Osteoblast (primary cell): ENCODE measurements around the gene YAE1. TPM values are rescaled to one million over a fixed set of nuclear protein-coding genes. Genes with fewer than 3 reads are reported as not detected.
"Not testable (repeated sequence)": the region's sequence is repeated elsewhere in the genome, so short reads cannot be mapped to it uniquely, and the experiment has no call there.

Experiments used
- DNase-seq: peaks from one replicate; pipeline ENCODE4 v3.0.0; 2011; ENCODE audit warnings: low spot score, mixed read lengths; ENCODE audit not compliant: insufficient read length; ENCODE audit errors: missing footprints
- H2AFZ ChIP-seq: 2 replicates; pipeline ENCODE4 v1.6.0; 2011; ENCODE audit warnings: mild to moderate bottlenecking, low read length
- H3K27ac ChIP-seq: 2 replicates; pipeline ENCODE4 v1.5.1; 2011; ENCODE audit warnings: mild to moderate bottlenecking, low read depth, low read length, moderate library complexity
- H3K27me3 ChIP-seq: 2 replicates; pipeline ENCODE4 v1.6.0; 2012; ENCODE audit warnings: mild to moderate bottlenecking, control low read depth, inconsistent platforms, low read length, moderate library complexity; ENCODE audit not compliant: insufficient read depth
- H3K36me3 ChIP-seq: 2 replicates; pipeline ENCODE4 v1.5.1; 2011; ENCODE audit warnings: mild to moderate bottlenecking, low read length, control low read depth, moderate library complexity; ENCODE audit not compliant: insufficient read depth
- H3K4me1 ChIP-seq: 2 replicates; pipeline ENCODE4 v1.5.1; 2011; ENCODE audit warnings: mild to moderate bottlenecking, low read length, control low read depth, moderate library complexity; ENCODE audit not compliant: insufficient read depth
- H3K4me2 ChIP-seq: 2 replicates; pipeline ENCODE4 v1.6.0; 2011; ENCODE audit warnings: mild to moderate bottlenecking, low read length; ENCODE audit not compliant: insufficient read depth
- H3K4me3 ChIP-seq: fragments of 200-600 bp; sonication (generic); 3 replicates; pipeline ENCODE4 v1.5.1; 2012; ENCODE audit warnings: mild to moderate bottlenecking, low read length, inconsistent platforms; ENCODE audit not compliant: insufficient read depth
- H3K79me2 ChIP-seq: 2 replicates; pipeline ENCODE4 v1.6.0; 2012; ENCODE audit warnings: mild to moderate bottlenecking, low read length, control low read depth, inconsistent platforms; ENCODE audit not compliant: insufficient read depth
- H3K9me3 ChIP-seq: 2 replicates; pipeline ENCODE4 v1.5.1; 2011; ENCODE audit warnings: low read depth, low read length, control low read depth
- H4K20me1 ChIP-seq: 2 replicates; pipeline ENCODE4 v1.6.0; 2012; ENCODE audit warnings: mild to moderate bottlenecking, low read length, control low read depth; ENCODE audit not compliant: insufficient read depth
- CTCF ChIP-seq: IDR thresholded peaks from 2 replicates; pipeline ENCODE4 v1.5.1; 2011; ENCODE audit warnings: mild to moderate bottlenecking, low read depth, low read length, moderate library complexity; ENCODE audit errors: extremely low read depth
- total RNA-seq: library from RNA; depleted of rRNA; stranded (reverse); fragments of >200 nt; gene quantifications from 2 replicates; pipeline ENCODE4 v1.2.3, GENCODE V29; 2012

The YAE1 gene
- total RNA-seq, 1 donor, result 29.0 TPM

DNA sequence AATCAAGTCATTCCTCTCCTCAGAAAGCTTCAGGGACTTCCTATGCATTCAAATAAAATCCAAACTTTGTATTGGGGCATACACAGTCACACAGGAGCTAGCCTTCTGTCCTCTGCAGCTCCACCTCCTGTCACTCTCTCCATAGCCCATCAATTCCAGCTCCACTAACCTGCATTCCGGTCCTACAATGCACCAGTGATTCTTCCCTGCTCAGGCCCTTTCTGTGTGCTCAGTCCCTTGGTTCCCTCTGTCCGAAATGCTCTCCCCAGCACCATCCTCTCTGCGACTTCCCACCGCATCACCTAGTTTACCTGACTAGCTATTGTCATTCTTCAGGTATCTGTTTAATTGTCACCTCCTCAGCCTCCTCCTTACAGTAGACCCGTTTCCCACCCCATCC, 26.4 kb upstream of the YAE1 start:
- TF ChIP-seq CTCF, result no peak
- Histone ChIP-seq H3K79me2 (no peaks in the 10 kb centered on the region), H3K36me3 (no peaks in the 10 kb centered on the region), H3K27me3 (no peaks in the 10 kb centered on the region), H2AFZ (no peak overlapping the region), H3K4me2 (no peak overlapping the region), H3K9me3 (no peaks in the 10 kb centered on the region), H3K27ac (no peak overlapping the region), H3K4me1 (no peaks in the 10 kb centered on the region), H4K20me1 (no peaks in the 10 kb centered on the region), H3K4me3 (no peak overlapping the region)
- DNase-seq, result no peak

DNA sequence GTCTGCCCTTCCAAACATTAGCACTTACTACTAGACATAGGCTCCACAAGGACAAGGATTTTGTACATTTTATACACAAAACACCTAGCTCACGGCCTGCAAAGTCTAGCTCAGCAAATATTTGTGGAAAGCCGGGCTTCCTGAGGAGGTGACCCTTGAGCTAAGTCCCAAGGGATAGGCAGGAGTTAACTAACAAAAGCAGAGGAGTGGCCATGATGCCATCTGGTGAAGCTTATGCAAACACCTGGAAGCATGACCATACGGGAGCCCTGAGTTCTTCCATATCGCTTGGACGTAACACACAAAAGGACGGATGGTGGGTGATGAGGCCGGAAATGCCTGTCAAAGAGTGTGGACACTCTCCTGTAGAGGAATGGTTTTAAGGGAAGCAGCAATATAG, 25.9 kb upstream of the YAE1 start:
- DNase-seq, result no peak
- Histone ChIP-seq H3K9me3 (no peaks in the 10 kb centered on the region), H2AFZ (no peak overlapping the region), H3K4me2 (no peak overlapping the region), H3K36me3 (no peaks in the 10 kb centered on the region), H3K4me1 (no peaks in the 10 kb centered on the region), H3K4me3 (no peak overlapping the region), H3K27me3 (no peaks in the 10 kb centered on the region), H3K79me2 (no peaks in the 10 kb centered on the region), H4K20me1 (no peaks in the 10 kb centered on the region), H3K27ac (no peak overlapping the region)
- TF ChIP-seq CTCF, result no peak

- no peak for TF ChIP-seq CTCF
- no peaks in the 10 kb centered on the region for H3K36me3 ChIP-seq
- DNase-seq, result no peak
- no peak overlapping the region for H3K4me2 ChIP-seq
- H4K20me1 ChIP-seq, result no peaks in the 10 kb centered on the region
- no peaks in the 10 kb centered on the region for H3K4me1 ChIP-seq
- H3K9me3 ChIP-seq, result no peaks in the 10 kb centered on the region
- H2AFZ ChIP-seq, result no peak overlapping the region
- no peak overlapping the region for H3K27ac ChIP-seq
- H3K27me3 ChIP-seq, result no peaks in the 10 kb centered on the region
- H3K4me3 ChIP-seq, result no peak overlapping the region
- no peaks in the 10 kb centered on the region for H3K79me2 ChIP-seq
These were observed 24.7 kb upstream of the YAE1 start for GRCh38 chr7:39541511-39541910.

GRCh38 chr7:39544774-39545173, 21.4 kb upstream of the YAE1 start:
- H3K27ac ChIP-seq, H3K36me3 ChIP-seq, H3K9me3 ChIP-seq, H3K4me1 ChIP-seq, DNase-seq, H3K4me2 ChIP-seq, H2AFZ ChIP-seq, H4K20me1 ChIP-seq, H3K27me3 ChIP-seq, H3K79me2 ChIP-seq, H3K4me3 ChIP-seq: not testable (repeated sequence)

DNA sequence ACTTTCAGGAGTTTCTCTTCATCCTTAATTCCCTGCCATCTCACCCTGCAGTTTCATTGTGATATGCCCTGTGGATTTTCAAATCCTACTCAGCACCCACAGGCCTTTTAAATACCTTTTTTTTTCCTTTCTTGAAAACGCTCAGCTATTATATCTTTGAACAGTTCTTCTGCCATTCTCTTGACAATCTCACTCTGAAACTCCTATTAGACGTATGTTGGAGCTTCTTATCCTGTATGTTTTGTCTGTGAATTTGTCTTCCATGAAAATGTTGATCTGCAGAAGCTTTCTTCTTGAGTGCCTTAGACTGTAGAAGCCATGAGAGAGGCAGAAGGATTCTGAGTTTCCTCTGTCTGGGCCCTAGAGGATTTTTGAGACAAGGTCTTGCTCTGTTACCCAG, 18.9 kb upstream of the YAE1 start:
- H3K9me3 ChIP-seq, result peaks cover 4% of the 10 kb centered on the region
- no peaks in the 10 kb centered on the region for H4K20me1 ChIP-seq
- peaks cover 6% of the 10 kb centered on the region for H3K4me1 ChIP-seq
- H3K27ac ChIP-seq, result no peak overlapping the region
- H3K4me2 ChIP-seq, result no peak overlapping the region
- no peak for TF ChIP-seq CTCF
- no peaks in the 10 kb centered on the region for H3K79me2 ChIP-seq
- no peaks in the 10 kb centered on the region for H3K36me3 ChIP-seq
- DNase-seq, result no peak
- no peak overlapping the region for H3K4me3 ChIP-seq
- H3K27me3 ChIP-seq, result no peaks in the 10 kb centered on the region
- H2AFZ ChIP-seq, result no peak overlapping the region
